ENCODE data around the gene STAC2.

- TF ChIP-seq CTCF (IDR thresholded peaks at IDR 0.05; ENCODE audit: low read length) (no peak), EZH2 (optimal IDR thresholded peaks at IDR 0.05; ENCODE audit: low read depth, low read length) (no peak)
These were observed 2.6 kb downstream of the STAC2 start for GRCh38 chr17:39222866-39223834.

Data from MM.1S (cell line).